NCI-H2029 treated with DMSO at 0.1 percent for 48 hours (cell line): Measurements from ENCODE around the gene QRICH1.

ENCODE experiments used
- DNase-seq: peaks from one replicate; lab custom pipeline; 2025; lab: John Stamatoyannopoulos, UW

The QRICH1 gene

DNA sequence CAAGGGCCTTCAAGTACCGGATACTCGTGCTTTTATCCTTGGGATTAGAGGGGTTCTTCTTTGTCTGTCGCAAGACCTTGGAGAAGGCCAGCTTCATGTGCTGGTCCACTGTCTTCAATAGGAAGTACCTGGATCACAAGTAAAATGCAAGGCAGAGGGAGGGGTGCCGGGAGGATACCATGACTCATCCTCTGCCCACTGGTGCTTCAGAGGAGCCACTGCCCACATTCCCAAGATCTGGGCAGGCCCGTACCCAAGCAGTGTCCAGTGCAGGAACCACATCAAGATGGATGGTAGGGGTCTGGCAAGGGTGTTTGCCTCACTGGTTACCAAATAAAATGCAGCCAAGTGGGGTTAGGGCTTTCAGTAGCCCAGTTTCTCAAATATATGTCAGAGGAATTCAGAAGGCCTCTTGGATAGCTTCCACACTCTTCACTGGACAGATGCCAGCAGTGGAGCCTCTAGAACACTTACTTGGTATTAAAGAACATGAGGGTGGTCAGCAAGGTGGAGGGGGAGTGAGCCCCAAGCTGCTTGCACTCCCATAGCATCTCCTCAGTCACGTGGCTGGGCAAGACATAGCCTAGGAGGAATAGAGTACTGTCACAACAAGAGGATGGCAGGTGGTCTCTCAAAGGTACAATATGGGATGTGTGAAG, 61.1 kb downstream of the QRICH1 start:
- DNase-seq = no peak

DNA sequence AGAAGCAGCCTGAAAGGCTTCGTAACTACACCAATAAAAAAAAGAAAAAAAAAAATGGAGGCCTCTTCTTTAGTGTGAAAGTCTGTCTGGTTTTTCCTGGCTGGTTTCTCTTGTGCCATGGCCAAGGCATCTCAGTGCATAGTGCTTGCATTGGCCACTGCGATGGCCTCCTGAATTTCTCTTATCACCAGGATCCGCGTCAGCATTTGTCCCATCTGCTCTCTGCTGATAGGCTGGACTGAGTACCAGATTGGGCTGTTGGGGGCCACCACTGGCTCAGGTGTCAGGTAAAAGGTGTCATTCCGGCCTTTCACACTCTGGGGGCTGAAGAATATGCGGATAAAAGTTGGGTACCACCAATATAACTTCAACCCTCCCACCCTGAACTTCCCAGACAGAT, 63.5 kb downstream of the QRICH1 start:
- no peak for DNase-seq

DNA sequence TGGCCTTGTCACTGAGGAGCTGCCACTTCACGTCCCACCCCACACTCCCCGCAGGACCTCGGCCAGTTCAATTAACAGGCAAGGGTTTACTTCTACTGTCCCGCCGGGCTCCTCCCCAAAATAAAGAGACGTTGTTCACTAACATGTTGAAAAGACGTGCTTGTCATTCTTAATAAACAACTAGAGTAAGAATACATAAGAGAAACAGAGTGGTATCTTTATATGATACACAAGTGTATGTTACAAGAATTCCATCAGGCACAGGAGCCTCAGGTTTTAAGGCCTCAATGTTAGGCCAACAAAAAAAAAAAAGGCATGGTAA, 64.3 kb downstream of the QRICH1 start:
- no peak for DNase-seq

DNA sequence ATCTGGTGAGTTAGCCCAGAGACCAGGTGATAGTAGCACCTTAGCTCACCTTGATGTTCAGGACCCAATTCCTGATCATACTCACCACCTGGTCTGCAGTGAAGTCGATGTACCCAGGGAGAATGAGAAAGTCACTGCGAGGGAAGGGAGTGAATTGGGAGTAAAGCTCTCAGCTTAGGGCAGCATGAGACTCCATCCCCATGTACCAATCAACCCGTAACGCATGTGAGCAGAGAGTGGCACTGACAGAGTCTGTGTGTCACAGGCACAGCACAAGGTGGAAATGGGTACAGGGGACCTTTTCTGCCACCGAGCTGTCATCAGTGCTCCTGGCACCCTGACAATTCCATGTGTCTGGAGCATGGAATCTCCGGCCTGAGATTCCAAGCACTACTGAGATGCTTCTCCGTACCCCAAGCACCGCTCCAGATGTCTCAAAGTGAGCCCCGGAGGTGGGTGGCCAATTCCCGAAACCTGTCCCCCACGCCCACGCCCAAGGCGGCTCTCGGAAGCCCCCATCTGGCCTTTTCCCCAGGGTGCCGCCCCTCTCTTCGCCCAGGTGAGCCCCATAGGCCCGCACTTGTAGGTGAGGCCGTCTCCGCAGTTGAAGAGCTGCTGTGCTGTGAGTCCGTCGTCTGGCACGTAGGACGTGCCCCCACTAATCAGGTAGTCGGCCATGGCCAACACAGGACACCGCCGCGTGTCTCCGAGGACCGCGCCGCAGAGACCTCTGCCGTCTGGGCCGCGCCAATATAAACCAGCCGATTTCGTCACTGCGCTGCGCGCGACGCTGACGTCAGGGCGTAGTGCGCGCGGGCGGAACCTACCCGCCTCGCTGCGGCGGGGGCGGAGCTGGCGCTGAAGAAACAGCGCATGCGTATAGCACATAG, 65.0 kb downstream of the QRICH1 start, which contains the start of gene IMPDH2:
Gene IMPDH2, minus strand, starts transcription at position 726 of the 890 bp plus-strand sequence. Its CDS starts 48 bp downstream, at position 678.
- peak; percentile 66 for DNase-seq

DNA sequence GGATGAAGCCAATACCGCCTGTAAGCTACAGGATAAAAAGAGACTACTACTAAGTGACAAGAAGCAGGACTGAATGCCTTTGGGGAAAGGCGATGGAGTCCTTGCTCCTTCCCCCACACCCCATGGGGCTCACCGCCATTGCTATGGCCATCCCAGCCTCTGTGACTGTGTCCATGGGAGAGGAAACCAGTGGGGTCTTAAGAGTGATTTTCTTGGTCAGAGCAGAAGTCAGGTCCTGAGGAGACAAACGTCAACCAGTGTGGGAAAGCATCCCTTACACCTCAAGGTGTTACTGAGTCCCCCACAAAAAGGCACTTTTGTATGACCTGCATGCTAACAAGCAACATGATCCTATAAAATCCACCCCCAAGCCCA, 65.6 kb downstream of the QRICH1 start:
- no peak for DNase-seq

DNA sequence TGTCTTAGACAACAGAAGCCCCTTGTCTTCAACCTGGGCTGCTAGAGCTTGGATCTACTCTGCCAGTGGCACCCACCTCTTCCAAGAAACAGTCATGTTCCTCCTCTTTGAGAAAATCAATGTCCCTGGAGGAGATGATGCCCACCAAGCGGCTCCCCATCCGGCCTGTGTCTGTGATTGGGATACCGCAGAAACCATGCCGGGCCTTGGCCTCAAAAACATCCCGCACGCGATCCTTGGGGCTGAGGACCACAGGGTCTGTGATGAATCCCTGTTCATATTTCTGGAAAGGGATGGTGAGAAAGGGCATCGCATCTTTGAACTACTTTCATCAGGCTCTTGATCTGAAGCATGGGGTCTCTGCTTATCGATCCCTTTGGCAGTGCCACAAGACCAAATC, 66.2 kb downstream of the QRICH1 start:
- DNase-seq = no peak

DNA sequence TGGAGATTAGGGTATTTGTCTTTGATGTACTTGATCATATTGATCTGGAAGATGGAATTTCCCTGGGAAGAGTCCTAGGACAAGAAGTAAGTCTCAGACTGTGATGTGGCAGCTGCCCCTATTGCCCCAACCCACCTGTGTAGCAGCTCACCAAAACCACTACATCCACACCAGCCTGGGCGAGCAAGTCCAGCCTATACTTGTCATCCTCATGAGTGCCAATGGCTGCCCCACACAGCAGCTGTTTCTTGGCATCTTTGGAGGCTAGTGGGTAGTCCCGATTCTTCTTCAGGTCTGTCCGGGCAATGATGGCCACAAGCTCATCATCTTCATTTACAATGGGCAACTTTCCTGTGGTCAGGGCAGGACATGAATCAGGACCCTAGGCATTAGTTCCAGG, 67.3 kb downstream of the QRICH1 start:
- no peak for DNase-seq

DNA sequence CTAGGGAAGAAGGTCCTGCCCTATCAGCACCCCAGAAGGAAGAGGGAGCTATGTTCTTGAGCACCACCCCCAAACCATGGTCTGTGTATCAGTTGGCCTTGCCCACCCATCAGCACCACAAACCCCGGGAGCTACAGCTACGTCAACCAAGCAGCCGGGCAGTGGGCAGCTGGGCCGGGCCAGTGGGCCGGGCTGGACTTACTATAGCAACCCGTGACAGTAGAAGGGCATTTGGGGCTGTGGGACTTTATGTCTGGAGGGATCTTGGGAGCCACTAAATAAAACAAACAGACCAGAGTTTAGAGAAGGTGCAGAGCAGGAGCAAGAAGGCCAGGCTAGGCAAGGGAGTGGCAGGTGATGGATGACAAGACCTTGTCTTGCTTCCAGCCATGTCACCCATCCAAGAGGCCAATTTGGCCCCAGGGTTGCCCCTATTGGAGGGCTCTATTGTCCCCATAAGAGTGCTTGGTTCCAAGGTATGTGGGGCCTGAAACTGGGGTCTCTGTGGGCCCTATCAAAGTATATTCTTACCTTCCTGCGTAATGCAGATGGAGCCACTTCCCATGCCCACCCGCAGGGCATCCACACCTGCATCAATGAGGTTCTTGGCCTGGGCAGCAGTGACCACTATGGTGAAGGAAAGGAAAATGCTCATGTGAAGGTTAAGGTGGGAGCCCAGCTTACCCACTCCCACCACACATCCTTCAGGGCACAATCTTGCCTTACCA, 67.9 kb downstream of the QRICH1 start:
- no peak for DNase-seq

DNA sequence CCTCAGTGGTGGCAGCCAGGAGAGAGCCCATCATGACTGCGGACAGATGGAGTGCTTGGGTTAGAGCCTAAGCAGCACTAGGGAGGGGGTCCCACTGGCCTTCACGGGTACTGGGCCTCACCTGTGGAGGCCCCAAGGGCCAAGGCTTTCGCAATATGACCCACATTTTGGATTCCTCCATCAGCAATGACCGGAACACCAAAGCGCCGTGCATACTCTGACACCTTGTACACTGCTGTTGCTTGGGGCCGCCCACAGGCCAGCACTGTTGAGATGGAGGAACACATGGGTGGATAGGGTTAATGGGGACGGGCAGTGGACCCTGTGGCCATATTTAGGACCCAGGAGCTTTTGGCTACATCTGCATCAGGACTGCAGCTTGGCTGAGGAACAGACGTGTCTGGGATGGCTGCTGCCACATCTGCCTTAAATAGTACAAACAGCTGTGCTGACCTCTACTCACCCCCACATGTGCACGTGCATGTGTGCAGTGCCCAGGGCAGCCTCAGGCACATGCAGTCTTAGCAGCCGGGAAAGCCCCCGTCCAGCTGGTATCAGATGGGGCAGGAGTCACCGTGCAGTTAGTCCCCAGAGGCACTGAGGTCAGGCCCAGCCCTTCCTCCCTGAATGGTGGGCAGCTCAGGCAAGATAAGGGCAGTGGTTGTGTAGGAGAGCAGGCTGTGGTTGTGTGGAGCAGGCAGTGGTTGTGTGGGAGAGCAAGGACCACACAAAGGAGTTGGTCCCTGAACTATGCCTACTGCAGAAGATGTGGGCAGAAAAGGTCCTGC, 68.7 kb downstream of the QRICH1 start:
- DNase-seq = no peak

DNA sequence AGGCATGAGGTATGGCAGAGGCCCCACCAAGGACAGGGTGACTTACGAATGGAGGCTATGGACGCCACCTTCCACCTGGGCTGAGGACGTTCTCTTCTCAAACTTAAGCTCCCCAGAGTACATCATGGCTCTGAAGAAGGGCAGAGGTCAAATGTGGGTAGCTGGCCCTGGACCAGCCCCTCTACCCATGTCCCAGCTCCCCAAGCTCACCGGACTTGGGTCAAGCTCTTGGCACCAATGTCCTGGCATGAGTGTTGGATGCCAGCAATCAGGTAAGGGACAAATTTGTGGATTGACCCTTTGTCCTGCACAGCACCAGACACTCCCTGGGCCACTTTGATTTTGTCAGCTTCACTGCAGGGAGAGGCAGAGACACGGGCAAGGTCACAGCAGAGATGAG, 69.4 kb downstream of the QRICH1 start:
- DNase-seq = no peak

DNA sequence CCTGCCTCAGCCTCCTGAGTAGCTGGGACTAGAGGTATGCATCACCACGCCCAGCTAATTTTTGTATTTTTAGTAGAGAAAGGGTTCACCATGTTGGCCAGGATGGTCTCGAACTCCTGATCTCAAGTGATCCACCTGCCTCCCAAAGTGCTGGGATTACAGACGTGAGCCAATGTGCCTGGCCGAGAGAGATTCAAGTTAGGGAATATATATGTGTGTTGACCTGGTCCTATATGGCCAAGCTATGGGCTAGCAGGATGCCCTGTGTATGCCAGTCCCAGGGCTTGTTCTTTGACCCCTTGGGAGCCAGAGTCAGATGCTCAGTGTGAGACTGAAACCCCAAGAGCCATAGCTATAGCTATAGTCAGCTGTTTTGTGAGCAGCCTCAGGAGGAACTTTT, 70.1 kb downstream of the QRICH1 start:
- no peak for DNase-seq

DNA sequence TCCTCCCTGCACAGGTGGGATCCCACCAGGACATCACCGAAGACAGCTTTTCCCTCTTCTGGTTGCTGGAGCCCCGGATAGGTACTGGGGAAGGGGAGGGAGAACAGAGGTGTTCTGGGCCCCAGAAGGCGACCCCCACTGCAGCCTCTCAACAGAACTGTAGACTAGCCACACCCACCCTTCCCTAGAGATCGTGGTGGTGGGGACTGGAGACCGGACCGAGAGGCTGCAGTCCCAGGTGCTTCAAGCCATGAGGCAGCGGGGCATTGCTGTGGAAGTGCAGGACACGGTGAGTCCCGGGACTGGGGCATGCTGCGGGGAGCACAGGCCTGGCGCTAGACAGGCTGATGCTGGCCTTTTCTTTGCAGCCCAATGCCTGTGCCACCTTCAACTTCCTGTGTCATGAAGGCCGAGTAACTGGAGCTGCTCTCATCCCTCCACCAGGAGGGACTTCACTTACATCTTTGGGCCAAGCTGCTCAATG, 71.1 kb downstream of the QRICH1 start:
- no peak for DNase-seq

DNA sequence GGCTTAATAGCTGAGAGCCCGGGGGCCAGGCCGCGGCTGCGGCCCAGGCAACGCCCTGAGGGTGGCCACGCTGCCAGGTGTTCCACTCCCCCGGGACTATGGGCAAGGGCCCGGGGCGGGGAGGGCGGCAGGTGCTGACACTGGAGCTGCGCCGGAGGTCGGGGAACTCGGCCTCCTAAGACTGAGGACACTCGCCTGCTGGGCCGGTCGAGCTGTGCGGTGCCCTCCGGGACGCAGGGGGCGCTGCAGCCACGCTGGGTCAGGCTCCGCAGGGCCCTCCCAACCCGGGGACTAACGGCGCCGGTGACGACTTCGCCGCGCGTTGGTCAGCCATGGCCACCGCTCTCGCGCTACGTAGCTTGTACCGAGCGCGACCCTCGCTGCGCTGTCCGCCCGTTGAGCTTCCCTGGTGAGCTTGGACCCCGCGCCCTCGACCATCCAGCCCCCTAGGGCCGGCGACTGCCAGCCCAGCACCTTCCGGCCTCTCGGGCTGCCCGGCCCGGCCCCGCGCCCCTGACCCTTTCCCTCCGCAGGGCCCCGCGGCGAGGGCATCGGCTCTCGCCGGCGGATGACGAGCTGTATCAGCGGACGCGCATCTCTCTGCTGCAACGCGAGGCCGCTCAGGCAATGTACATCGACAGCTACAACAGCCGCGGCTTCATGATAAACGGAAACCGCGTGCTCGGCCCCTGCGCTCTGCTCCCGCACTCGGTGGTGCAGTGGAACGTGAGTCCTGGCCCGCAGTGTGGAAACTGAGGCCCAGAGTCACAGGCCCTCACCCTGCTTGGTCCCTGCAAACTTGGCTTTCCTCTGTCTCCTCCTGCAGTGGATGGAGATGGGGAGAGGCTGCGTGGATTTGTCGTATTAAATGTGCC, 71.8 kb downstream of the QRICH1 start, which contains the start of gene NDUFAF3:
Gene NDUFAF3, plus strand, starts transcription at position 309 of the 875 bp plus-strand sequence. Its CDS starts 24 bp downstream, at position 333.
- peak; percentile 66 for DNase-seq

DNA sequence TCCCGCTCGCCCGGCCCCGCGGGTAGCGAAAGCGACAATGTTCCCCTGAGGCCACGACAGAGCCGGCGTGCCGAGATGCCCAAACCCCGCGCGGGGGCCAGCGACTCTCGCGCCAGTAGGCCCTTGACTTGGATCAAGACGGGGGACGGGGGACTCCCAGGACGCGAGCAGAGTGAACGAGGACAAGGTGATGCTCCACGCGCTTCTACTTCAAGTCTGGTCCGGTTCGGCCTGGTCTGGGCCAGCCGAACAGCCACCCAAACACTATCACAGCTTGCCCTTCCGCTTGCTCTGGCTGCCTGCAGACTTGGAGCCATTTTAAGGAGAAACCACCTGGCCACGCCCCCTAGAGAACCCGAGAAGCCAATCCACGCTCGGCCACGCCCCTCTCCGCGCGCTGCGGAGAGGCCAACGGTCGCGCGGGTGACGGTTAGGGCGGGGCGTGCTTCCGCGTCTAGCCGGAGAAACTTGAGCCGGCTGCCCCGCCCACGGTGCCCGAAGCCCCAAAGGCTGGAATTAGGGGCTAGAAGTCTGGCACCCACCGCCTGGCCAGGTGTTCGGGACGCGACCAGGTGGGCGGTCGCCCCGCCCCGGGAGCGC, 72.6 kb downstream of the QRICH1 start:
- DNase-seq = peak; percentile 90

DNA sequence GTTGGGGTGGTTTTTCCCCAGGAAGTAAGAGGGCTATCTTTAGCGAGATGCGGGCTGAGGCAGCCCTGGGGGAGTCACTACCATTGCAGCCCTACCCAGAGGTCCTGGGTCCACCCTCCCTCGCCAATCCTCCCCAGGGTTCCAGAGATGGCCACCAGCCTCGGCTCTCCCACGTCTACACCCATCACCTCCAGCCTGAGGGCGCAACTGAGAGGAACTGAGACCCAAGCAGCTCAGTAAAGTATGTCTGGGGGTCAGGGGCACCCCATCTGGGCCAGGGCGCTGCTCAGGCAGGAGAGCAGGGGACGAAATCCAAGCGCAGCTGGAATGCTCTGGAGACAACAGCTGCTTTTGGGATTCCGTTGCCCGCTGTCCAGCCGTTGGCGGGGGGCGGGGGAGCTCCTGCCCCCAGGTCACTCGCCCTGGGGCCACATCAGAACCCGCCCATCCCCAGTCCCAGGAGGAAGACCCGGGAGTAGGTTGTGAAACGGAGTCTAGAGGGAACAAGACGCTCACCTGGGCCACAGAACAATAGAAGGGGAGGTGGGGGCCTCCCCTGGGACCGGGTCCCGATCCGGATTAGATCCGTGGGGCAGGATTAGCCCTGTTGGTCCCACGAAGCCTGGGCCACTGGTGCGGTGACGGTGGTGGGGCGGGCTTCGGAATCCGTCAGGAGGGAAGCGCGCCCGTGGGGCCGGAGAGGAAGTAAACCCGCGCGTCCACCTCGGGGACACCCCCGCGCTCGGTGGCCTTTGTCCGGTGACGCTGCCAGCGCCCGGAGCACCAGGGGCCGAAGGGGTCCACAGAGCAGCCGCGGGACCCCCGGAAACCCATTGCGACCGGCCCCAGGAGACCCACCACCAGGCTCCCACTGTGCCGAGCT, 73.3 kb downstream of the QRICH1 start:
- no peak for DNase-seq

DNA sequence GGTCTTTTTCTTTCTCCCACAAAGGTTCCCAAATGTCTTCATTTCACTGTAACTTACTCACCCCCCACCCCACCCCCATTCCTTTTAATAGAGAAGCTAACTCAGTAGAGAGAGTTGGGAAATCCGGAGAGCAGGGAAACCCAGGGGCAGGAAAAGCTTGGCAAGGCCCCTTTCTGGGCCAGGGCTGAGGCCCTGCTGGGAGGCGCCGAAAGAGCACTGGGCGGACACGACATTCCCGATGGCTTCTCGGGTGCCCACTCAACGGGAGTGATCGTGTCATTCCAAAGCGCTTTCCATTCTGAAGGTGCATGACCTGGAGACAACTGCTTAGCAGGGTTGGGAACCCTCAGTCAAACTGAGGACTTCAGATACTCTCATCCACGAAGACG, 73.9 kb downstream of the QRICH1 start:
- no peak for DNase-seq

DNA sequence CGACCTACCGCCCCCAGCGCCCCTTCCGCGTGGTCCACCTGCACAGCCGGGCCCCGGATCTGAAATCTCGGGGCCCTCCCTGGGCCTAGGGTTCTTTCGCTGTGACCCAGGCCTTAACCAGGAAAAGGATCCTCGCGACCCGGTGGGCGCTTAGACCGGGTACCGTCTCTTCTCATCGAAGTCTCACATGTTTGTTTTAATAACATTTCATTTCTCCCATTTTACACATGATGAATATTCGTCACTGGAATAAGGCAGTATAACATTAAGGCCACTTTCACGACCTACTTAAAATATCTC, 75.2 kb downstream of the QRICH1 start:
- DNase-seq = no peak

DNA sequence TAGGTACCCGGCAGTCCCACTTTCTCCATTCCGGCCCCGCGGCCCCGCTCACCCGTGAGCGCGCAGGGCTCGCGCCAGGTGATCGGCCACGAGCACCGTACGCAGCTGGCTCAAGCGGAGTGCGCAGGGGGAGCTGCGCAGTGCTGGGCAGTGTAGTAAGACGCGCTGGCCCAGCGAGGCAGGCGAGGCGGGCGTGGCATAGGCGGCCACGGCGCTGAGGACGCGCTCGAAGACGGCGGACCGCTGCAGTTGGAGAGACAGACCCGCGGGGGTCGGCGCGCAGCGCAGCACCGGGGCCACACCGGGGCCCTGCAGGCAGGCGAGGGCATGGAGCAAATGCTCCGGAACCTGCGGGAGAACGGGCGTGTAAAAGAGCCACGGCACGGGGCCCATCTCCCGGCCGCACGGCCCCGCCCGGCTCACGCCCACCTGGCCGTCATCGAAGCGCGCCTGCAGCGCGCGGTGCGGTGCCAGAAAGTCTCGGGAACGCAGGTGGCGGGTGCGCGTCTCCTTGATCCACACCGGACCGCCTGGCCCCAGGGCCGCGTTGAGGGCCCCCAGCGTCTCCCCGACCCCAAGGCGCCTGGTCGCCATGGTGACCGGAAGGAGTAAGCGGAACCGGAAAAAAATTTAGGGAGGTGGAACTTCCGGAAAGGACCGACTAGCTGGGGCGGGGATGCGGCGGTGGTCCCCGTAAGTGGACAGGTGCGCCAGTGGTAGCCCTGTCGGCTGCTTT, 75.7 kb downstream of the QRICH1 start, which contains the start of gene DALRD3:
Gene DALRD3, minus strand, starts transcription at position 610 of the 736 bp plus-strand sequence. Its CDS starts 16 bp downstream, at position 594.
- DNase-seq = no peak
